Liver (tissue), 9 donors: ENCODE results near the gene RETN. TPM values are rescaled to one million over a fixed set of nuclear protein-coding genes. Genes with fewer than 3 reads are reported as not detected.

ENCODE experiments used
- DNase-seq: peaks from one replicate; pipeline ENCODE4 v3.0.0-alpha.2; 2017; ENCODE audit warnings: low spot score
- H3K27ac ChIP-seq, 2 donors: one replicate each; pipeline ENCODE4 v1.7.0; 2013; ENCODE audit warnings: inconsistent platforms in 2 of 2, low read length in 2 of 2, control low read depth in 1 of 2, low read depth in 1 of 2, mild to moderate bottlenecking in 1 of 2
- H3K27me3 ChIP-seq, 4 donors: one replicate each; pipeline versions ENCODE4 v1.6.1 to v1.7.0; 2013; ENCODE audit warnings: low read length in 3 of 4, inconsistent platforms in 1 of 4, mild to moderate bottlenecking in 1 of 4, moderate library complexity in 1 of 4; ENCODE audit not compliant: control insufficient read depth in 4 of 4, insufficient read depth in 4 of 4
- H3K36me3 ChIP-seq, 4 donors: one replicate each; pipeline versions ENCODE4 v1.6.1 to v1.7.0; 2013; ENCODE audit warnings: low read length in 3 of 4, mild to moderate bottlenecking in 3 of 4, low read depth in 1 of 4, moderate library complexity in 1 of 4; ENCODE audit not compliant: control insufficient read depth in 4 of 4, insufficient read depth in 3 of 4
- H3K4me1 ChIP-seq, 4 donors: one replicate each; pipeline versions ENCODE4 v1.6.1 to v1.7.0; 2013; ENCODE audit warnings: low read length in 3 of 4, mild to moderate bottlenecking in 3 of 4, moderate library complexity in 1 of 4; ENCODE audit not compliant: control insufficient read depth in 4 of 4, insufficient read depth in 4 of 4
- H3K4me3 ChIP-seq, 3 donors: one replicate each; pipeline versions ENCODE4 v1.6.1 to v1.7.0; 2013; ENCODE audit warnings: low read length in 3 of 3, control low read depth in 1 of 3, low read depth in 1 of 3, mild to moderate bottlenecking in 1 of 3
- H3K9ac ChIP-seq, 2 donors: one replicate each; pipeline ENCODE4 v1.7.0; 2013; ENCODE audit warnings: low read length in 2 of 2, mild to moderate bottlenecking in 2 of 2, moderate library complexity in 2 of 2, control low read depth in 1 of 2, low read depth in 1 of 2
- H3K9me3 ChIP-seq, 4 donors: one replicate each; pipeline versions ENCODE4 v1.6.1 to v1.7.0; 2013; ENCODE audit warnings: low read length in 3 of 4; ENCODE audit not compliant: control insufficient read depth in 4 of 4
- ATF3 ChIP-seq: IDR thresholded peaks from 2 replicates; pipeline ENCODE4 v1.6.1; 2016; ENCODE audit warnings: antibody characterized with exemption
- EGR1 ChIP-seq, 2 donors: IDR thresholded peaks; 2 replicates each; pipeline ENCODE4 v1.6.1; 2016 to 2018; ENCODE audit warnings: antibody characterized with exemption in 2 of 2, low read depth in 2 of 2
- FOXA1 ChIP-seq: IDR thresholded peaks from 2 replicates; pipeline ENCODE4 v1.6.1; 2016; ENCODE audit warnings: antibody characterized with exemption
- FOXA2 ChIP-seq: IDR thresholded peaks from 2 replicates; pipeline ENCODE4 v1.6.1; 2016; ENCODE audit warnings: antibody characterized with exemption
- GABPA ChIP-seq, 2 donors: IDR thresholded peaks in 1 of 2; conservative IDR thresholded peaks in 1 of 2; 2 replicates each; pipeline ENCODE4 v1.6.1; 2016; ENCODE audit warnings: antibody characterized with exemption in 2 of 2, mild to moderate bottlenecking in 1 of 2, moderate library complexity in 1 of 2
- HNF4A ChIP-seq, 2 donors: conservative IDR thresholded peaks; 2 replicates each; pipeline ENCODE4 v1.6.1; 2016; ENCODE audit warnings: antibody characterized with exemption in 2 of 2, mild to moderate bottlenecking in 2 of 2
- HNF4G ChIP-seq: IDR thresholded peaks from 2 replicates; pipeline ENCODE4 v1.6.1; 2016; ENCODE audit warnings: antibody characterized with exemption
- JUND ChIP-seq, 2 donors: IDR thresholded peaks; 2 replicates each; pipeline ENCODE4 v1.6.1; 2016; ENCODE audit warnings: antibody characterized with exemption in 2 of 2
- NR2F2 ChIP-seq: IDR thresholded peaks from 2 replicates; pipeline ENCODE4 v1.6.1; 2016; ENCODE audit warnings: antibody characterized with exemption
- RAD21 ChIP-seq, 2 donors: IDR thresholded peaks; 2 replicates each; pipeline ENCODE4 v1.6.1; 2016; ENCODE audit warnings: antibody characterized with exemption in 2 of 2, mild to moderate bottlenecking in 2 of 2
- RXRA ChIP-seq, 2 donors: IDR thresholded peaks; 2 replicates each; pipeline ENCODE4 v1.6.1; 2017 to 2018; ENCODE audit warnings: antibody characterized with exemption in 2 of 2, mild to moderate bottlenecking in 1 of 2
- SP1 ChIP-seq: IDR thresholded peaks from 2 replicates; pipeline ENCODE4 v1.6.1; 2018; ENCODE audit warnings: antibody characterized with exemption, mild to moderate bottlenecking
- TAF1 ChIP-seq: conservative IDR thresholded peaks from 2 replicates; pipeline ENCODE4 v1.6.1; 2016; ENCODE audit warnings: antibody characterized with exemption, mild to moderate bottlenecking
- YY1 ChIP-seq: IDR thresholded peaks from 2 replicates; pipeline ENCODE4 v1.6.1; 2016; ENCODE audit warnings: antibody characterized with exemption, mild to moderate bottlenecking
- ZBTB33 ChIP-seq: IDR thresholded peaks from 2 replicates; pipeline ENCODE4 v1.6.1; 2016; ENCODE audit warnings: antibody characterized with exemption
- WGBS: extraction: QIAGEN DNeasy Blood & Tissue Kit; methylation state at CpG from one replicate; pipeline ENCODE4 v1.1.7; 2013; 5-methylcytosine and 5-hydroxymethylcytosine counted together
- polyA plus RNA-seq, 2 donors: library from polyadenylated mRNA; stranded (reverse) in 1 of 2; unstranded in 1 of 2; fragments of 200-250 nt in 1 of 2; fragments of >200 nt in 1 of 2; fragmentation: Nextera tagmentation in 1 of 2; extraction: Ambion mirVana in 1 of 2; gene quantifications; one replicate each; pipeline versions ENCODE4 v1.2.1 to v1.2.3, GENCODE V29; 2013 to 2015
- total RNA-seq, 2 donors: library from RNA; depleted of rRNA; stranded (reverse); fragments of >200 nt; gene quantifications; one replicate each; pipeline ENCODE4 v1.2.3, GENCODE V29; 2014
- TF ChIP-seq, protein P1 (sequence below): fragments of 150-350 bp; IDR thresholded peaks from 2 replicates; pipeline ENCODE4 v1.5.1; 2017; ENCODE audit warnings: improper control_type of control experiment, low read depth, low read length; ENCODE audit not compliant: missing input control
- TF ChIP-seq, protein P2 (sequence below): IDR thresholded peaks from 2 replicates; pipeline ENCODE4 v1.6.1; 2016; ENCODE audit warnings: antibody characterized with exemption, mild to moderate bottlenecking
- TF ChIP-seq, protein P3 (sequence below): IDR thresholded peaks from 2 replicates; pipeline ENCODE4 v1.6.1; 2016; ENCODE audit warnings: antibody characterized with exemption
- donor health status: healthy.
- donor health status: healthy.
- donor health status: healthy.
- donor health status: healthy.
- donor health status: healthy.

The RETN gene
- total and polyA plus RNA-seq, 4 donors, result 1.9 to 11.5 TPM; not detected in 2

GRCh38 chr19:7629347-7630054, 39.3 kb upstream of the RETN start, which contains the start of the genes PET100 and XAB2:
TSS of gene PET100 (plus strand) at chr19:7629793. CDS start at chr19:7629834, 41 bp downstream.
TSS of gene XAB2 (minus strand) at chr19:7629545. CDS start at chr19:7629527, 18 bp downstream.
- under 1% methylated on average over 40 of the region's 40 CpGs for WGBS

More at GRCh38 chr19:7629347-7630054, 39.3 kb upstream of the RETN start, which contains the start of the genes PET100 and XAB2:
- Histone ChIP-seq H3K27ac (peak within 1 kb of the TSS; percentile 47 to 64), H3K4me1 (peaks cover 14 to 36% (median 27%) of the 10 kb centered on the region in 4 donors), H3K36me3 (peaks cover 5 to 28% (median 7%) of the 10 kb centered on the region in 4 donors), H3K9ac (peak within 1 kb of the TSS; percentile 89 to 95), H3K27me3 (no peaks in the 10 kb centered on the region), H3K9me3 (no peaks in the 10 kb centered on the region), H3K4me3 (peak within 1 kb of the TSS; percentile 74 to 99 (median 97))
- DNase-seq, result peak; percentile 96
- TF ChIP-seq JUND (IDR thresholded peaks at IDR 0.05) (no peak), FOXA2 (peak; percentile 86), GABPA (IDR thresholded peaks at IDR 0.05 in 1 of 2, conservative IDR thresholded peaks at IDR 0.05 in 1 of 2) (peak; percentile 81 to 97), EGR1 (IDR thresholded peaks at IDR 0.05; ENCODE audit: low read depth in 2 of 2) (no peak), YY1 (peak; percentile 98), NR2F2 (peak; percentile 42), HNF4A (conservative IDR thresholded peaks at IDR 0.05) (no peak), ATF3 (no peak), FOXA1 (peak; percentile 86), HNF4G (no peak), SP1 (peak; percentile 99), TAF1 (no peak), ZBTB33 (no peak), RXRA (IDR thresholded peaks at IDR 0.05) (peak in 1 of 2 donors; percentile 24), RAD21 (IDR thresholded peaks at IDR 0.05) (no peak)
- TF ChIP-seq, protein P1, sequence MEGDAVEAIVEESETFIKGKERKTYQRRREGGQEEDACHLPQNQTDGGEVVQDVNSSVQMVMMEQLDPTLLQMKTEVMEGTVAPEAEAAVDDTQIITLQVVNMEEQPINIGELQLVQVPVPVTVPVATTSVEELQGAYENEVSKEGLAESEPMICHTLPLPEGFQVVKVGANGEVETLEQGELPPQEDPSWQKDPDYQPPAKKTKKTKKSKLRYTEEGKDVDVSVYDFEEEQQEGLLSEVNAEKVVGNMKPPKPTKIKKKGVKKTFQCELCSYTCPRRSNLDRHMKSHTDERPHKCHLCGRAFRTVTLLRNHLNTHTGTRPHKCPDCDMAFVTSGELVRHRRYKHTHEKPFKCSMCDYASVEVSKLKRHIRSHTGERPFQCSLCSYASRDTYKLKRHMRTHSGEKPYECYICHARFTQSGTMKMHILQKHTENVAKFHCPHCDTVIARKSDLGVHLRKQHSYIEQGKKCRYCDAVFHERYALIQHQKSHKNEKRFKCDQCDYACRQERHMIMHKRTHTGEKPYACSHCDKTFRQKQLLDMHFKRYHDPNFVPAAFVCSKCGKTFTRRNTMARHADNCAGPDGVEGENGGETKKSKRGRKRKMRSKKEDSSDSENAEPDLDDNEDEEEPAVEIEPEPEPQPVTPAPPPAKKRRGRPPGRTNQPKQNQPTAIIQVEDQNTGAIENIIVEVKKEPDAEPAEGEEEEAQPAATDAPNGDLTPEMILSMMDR, result no peak
- TF ChIP-seq, protein P2, sequence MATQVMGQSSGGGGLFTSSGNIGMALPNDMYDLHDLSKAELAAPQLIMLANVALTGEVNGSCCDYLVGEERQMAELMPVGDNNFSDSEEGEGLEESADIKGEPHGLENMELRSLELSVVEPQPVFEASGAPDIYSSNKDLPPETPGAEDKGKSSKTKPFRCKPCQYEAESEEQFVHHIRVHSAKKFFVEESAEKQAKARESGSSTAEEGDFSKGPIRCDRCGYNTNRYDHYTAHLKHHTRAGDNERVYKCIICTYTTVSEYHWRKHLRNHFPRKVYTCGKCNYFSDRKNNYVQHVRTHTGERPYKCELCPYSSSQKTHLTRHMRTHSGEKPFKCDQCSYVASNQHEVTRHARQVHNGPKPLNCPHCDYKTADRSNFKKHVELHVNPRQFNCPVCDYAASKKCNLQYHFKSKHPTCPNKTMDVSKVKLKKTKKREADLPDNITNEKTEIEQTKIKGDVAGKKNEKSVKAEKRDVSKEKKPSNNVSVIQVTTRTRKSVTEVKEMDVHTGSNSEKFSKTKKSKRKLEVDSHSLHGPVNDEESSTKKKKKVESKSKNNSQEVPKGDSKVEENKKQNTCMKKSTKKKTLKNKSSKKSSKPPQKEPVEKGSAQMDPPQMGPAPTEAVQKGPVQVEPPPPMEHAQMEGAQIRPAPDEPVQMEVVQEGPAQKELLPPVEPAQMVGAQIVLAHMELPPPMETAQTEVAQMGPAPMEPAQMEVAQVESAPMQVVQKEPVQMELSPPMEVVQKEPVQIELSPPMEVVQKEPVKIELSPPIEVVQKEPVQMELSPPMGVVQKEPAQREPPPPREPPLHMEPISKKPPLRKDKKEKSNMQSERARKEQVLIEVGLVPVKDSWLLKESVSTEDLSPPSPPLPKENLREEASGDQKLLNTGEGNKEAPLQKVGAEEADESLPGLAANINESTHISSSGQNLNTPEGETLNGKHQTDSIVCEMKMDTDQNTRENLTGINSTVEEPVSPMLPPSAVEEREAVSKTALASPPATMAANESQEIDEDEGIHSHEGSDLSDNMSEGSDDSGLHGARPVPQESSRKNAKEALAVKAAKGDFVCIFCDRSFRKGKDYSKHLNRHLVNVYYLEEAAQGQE, result peak; percentile 24
- TF ChIP-seq, protein P3, sequence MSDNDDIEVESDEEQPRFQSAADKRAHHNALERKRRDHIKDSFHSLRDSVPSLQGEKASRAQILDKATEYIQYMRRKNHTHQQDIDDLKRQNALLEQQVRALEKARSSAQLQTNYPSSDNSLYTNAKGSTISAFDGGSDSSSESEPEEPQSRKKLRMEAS, result no peak
